H1 (cell line): ENCODE measurements around the gene TLR9. TPM values are rescaled to one million over a fixed set of nuclear protein-coding genes. Genes with fewer than 3 reads are reported as not detected.

Experiments
- CTCF ChIA-PET: fragments of 300-600 bp; sonication (Branson Sonifier 250); formaldehyde crosslinking; loops from one replicate; lab custom pipeline; 2021; ENCODE audit not compliant: partially characterized antibody; lab: Charles Lee
- POLR2A ChIA-PET: fragments of 300-600 bp; sonication (Branson Sonifier 250); formaldehyde crosslinking; loops from one replicate; lab custom pipeline; 2021; ENCODE audit warnings: inconsistent platforms; ENCODE audit not compliant: partially characterized antibody; lab: Charles Lee
- DNase-seq, 2 experiments: peaks; one replicate each; pipeline versions ENCODE4 v3.0.0 to v3.0.0-alpha.2; 2010 to 2022; ENCODE audit warnings: low spot score in 2 of 2, low read depth in 1 of 2, mixed read lengths in 1 of 2
- FAIRE-seq: peaks from 2 replicates; lab custom pipeline; 2011; peaks lifted over from hg19 to GRCh38; lab: Jason Lieb, UNC
- H2AFZ ChIP-seq: 2 replicates; pipeline ENCODE4 v1.8.1; 2012; ENCODE audit warnings: low read length, inconsistent platforms
- H2AK5ac ChIP-seq: 2 replicates; pipeline ENCODE4 v1.6.1; 2013; ENCODE audit warnings: low read depth, low read length
- H2BK120ac ChIP-seq: replicated peaks from 2 replicates; pipeline ENCODE3; 2013; ENCODE audit warnings: low read depth, low read length, inconsistent platforms
- H2BK12ac ChIP-seq: 2 replicates; pipeline ENCODE4 v1.6.1; 2013; ENCODE audit warnings: low read depth, low read length
- H2BK15ac ChIP-seq: 2 replicates; pipeline ENCODE4 v1.6.1; 2013; ENCODE audit warnings: low read length
- H2BK20ac ChIP-seq: 2 replicates; pipeline ENCODE4 v1.6.1; 2013; ENCODE audit warnings: low read length
- H2BK5ac ChIP-seq: 2 replicates; pipeline ENCODE4 v1.6.1; 2013; ENCODE audit warnings: low read depth, low read length
- H3K14ac ChIP-seq: 2 replicates; pipeline ENCODE4 v1.6.1; 2013; ENCODE audit warnings: inconsistent platforms; ENCODE audit not compliant: insufficient read length
- H3K18ac ChIP-seq: 2 replicates; pipeline ENCODE4 v1.6.1; 2013; ENCODE audit warnings: low read length; ENCODE audit errors: extremely low read depth
- H3K23ac ChIP-seq: 2 replicates; pipeline ENCODE4 v1.6.1; 2013; ENCODE audit warnings: inconsistent platforms; ENCODE audit not compliant: insufficient read length
- H3K23me2 ChIP-seq: 2 replicates; pipeline ENCODE4 v1.6.1; 2013; ENCODE audit warnings: low read depth, low read length
- H3K27ac ChIP-seq: 2 replicates; pipeline ENCODE4 v1.6.1; 2011; ENCODE audit warnings: low read depth, low read length, inconsistent platforms
- H3K27me3 ChIP-seq, 4 experiments: replicated peaks in 1 of 4; 1 replicate in 1 of 4; 2 replicates in 3 of 4; pipeline versions ENCODE4 v1.6.1 to v1.8.1; 2011 to 2013; ENCODE audit warnings: low read length in 3 of 4, mild to moderate bottlenecking in 3 of 4, inconsistent platforms in 2 of 4, mixed read lengths in 2 of 4, moderate library complexity in 1 of 4; ENCODE audit not compliant: control insufficient read depth in 3 of 4, insufficient read depth in 3 of 4; ENCODE audit errors: extremely low read depth in 1 of 4
- H3K36me3 ChIP-seq, 4 experiments: 2 replicates each; pipeline versions ENCODE4 v1.6.1 to v1.8.1; 2011 to 2013; ENCODE audit warnings: mild to moderate bottlenecking in 4 of 4, low read length in 3 of 4, moderate library complexity in 2 of 4, control low read depth in 1 of 4, inconsistent platforms in 1 of 4; ENCODE audit not compliant: insufficient read depth in 4 of 4, control insufficient read depth in 2 of 4
- H3K4ac ChIP-seq: replicated peaks from 2 replicates; pipeline ENCODE3; 2013; ENCODE audit warnings: low read length, low read depth, mixed read lengths, inconsistent platforms; ENCODE audit not compliant: insufficient read length
- H3K4me1 ChIP-seq, 4 experiments: replicated peaks in 1 of 4; 1 replicate in 1 of 4; 2 replicates in 3 of 4; pipeline versions ENCODE4 v1.6.1 to v1.8.1; 2011 to 2013; ENCODE audit warnings: low read length in 3 of 4, inconsistent platforms in 2 of 4, mixed read lengths in 1 of 4; ENCODE audit not compliant: insufficient read depth in 4 of 4, control insufficient read depth in 3 of 4
- H3K4me2 ChIP-seq, 2 experiments: 2 replicates each; pipeline versions ENCODE4 v1.6.1 to v1.8.1; 2011 to 2013; ENCODE audit warnings: low read depth in 2 of 2, low read length in 2 of 2, control low read depth in 1 of 2, inconsistent platforms in 1 of 2, mild to moderate bottlenecking in 1 of 2; ENCODE audit not compliant: insufficient read depth in 1 of 2
- H3K4me3 ChIP-seq, 4 experiments: fragments of 200-600, 300-600 bp in 1 of 4; sonication (generic), shearing (Covaris generic), sonication (Bioruptor Twin) in 1 of 4; 2 replicates each; pipeline versions ENCODE4 v1.5.1 to v1.8.1; 2011 to 2016; ENCODE audit warnings: low read length in 4 of 4, low read depth in 3 of 4, control low read depth in 2 of 4, inconsistent platforms in 2 of 4, mild to moderate bottlenecking in 2 of 4, mixed read lengths in 1 of 4, moderate library complexity in 1 of 4; ENCODE audit not compliant: insufficient read depth in 2 of 4; ENCODE audit errors: extremely low read depth in 1 of 4
- H3K56ac ChIP-seq: replicated peaks from 2 replicates; pipeline ENCODE3; 2013; ENCODE audit warnings: low read depth, mild to moderate bottlenecking, mixed read lengths, low read length, inconsistent platforms; ENCODE audit not compliant: insufficient read length
- H3K79me1 ChIP-seq: 2 replicates; pipeline ENCODE4 v1.6.1; 2013; ENCODE audit warnings: low read depth, low read length, control low read depth
- H3K79me2 ChIP-seq, 2 experiments: 2 replicates each; pipeline versions ENCODE4 v1.6.1 to v1.8.1; 2012 to 2013; ENCODE audit warnings: low read length in 2 of 2, mild to moderate bottlenecking in 2 of 2, inconsistent platforms in 1 of 2; ENCODE audit not compliant: insufficient read depth in 2 of 2, control insufficient read depth in 1 of 2
- H3K9ac ChIP-seq, 4 experiments: replicated peaks in 1 of 4; 1 replicate in 1 of 4; 2 replicates in 3 of 4; pipeline versions ENCODE4 v1.6.1 to v1.8.1; 2011 to 2013; ENCODE audit warnings: low read depth in 3 of 4, low read length in 3 of 4, control low read depth in 2 of 4, mild to moderate bottlenecking in 2 of 4, moderate library complexity in 2 of 4, inconsistent platforms in 1 of 4; ENCODE audit errors: extremely low read depth in 1 of 4
- H3K9me3 ChIP-seq, 2 experiments: 2 replicates each; pipeline versions ENCODE4 v1.6.1 to v1.8.1; 2012 to 2013; ENCODE audit warnings: mild to moderate bottlenecking in 2 of 2, moderate library complexity in 2 of 2, control low read depth in 1 of 2, inconsistent platforms in 1 of 2, low read depth in 1 of 2, low read length in 1 of 2, mixed read lengths in 1 of 2; ENCODE audit not compliant: insufficient read depth in 2 of 2
- H4K20me1 ChIP-seq, 2 experiments: replicated peaks in 1 of 2; 2 replicates each; pipeline versions ENCODE3 to v1.8.1; 2011 to 2013; ENCODE audit warnings: inconsistent platforms in 2 of 2, low read length in 2 of 2, mild to moderate bottlenecking in 1 of 2; ENCODE audit not compliant: insufficient read depth in 2 of 2, control insufficient read depth in 1 of 2
- H4K5ac ChIP-seq: 2 replicates; pipeline ENCODE4 v1.6.1; 2013; ENCODE audit warnings: low read length, low read depth, mixed read lengths, inconsistent platforms; ENCODE audit not compliant: insufficient read length
- H4K8ac ChIP-seq: 2 replicates; pipeline ENCODE4 v1.8.0; 2013; ENCODE audit warnings: mild to moderate bottlenecking, moderate library complexity, low read length, inconsistent platforms; ENCODE audit not compliant: insufficient read depth; ENCODE audit errors: extremely low read depth
- H4K91ac ChIP-seq: replicated peaks from 2 replicates; pipeline ENCODE3; 2013; ENCODE audit warnings: low read length, mixed read lengths, inconsistent platforms; ENCODE audit not compliant: insufficient read length
- CHD1 ChIP-seq: IDR thresholded peaks from 2 replicates; pipeline ENCODE4 v1.6.1; 2012; ENCODE audit warnings: low read depth, low read length, improper control_type of control experiment
- GABPA ChIP-seq: IDR thresholded peaks from 2 replicates; pipeline ENCODE4 v1.6.1; 2011; ENCODE audit warnings: mild to moderate bottlenecking, low read length, moderate library complexity, borderline replicate concordance; ENCODE audit not compliant: insufficient read depth
- POLR2AphosphoS5 ChIP-seq: IDR thresholded peaks from 2 replicates; pipeline ENCODE4 v1.6.1; 2011; ENCODE audit warnings: low read depth, low read length
- WGBS, 2 experiments: shearing (Covaris generic) in 1 of 2; methylation state at CpG; one replicate each; pipeline versions ENCODE4 v1.1.6 to v1.1.7; 2013 to 2015; ENCODE audit warnings: low lambda C conversion rate in 2 of 2, mixed read lengths in 2 of 2, inconsistent platforms in 1 of 2, low coverage in 1 of 2, missing lambda C conversion rate in 1 of 2; ENCODE audit not compliant: insufficient replicate concordance in 2 of 2, insufficient coverage in 1 of 2, insufficient read length in 1 of 2; ENCODE audit errors: extremely low coverage in 1 of 2, missing lambda C conversion rate in 1 of 2; 5-methylcytosine and 5-hydroxymethylcytosine counted together
- polyA plus RNA-seq, 7 experiments: library from polyadenylated mRNA; depleted of rRNA in 3 of 7; stranded (reverse) in 5 of 7; unstranded in 2 of 7; fragments of >200 nt in 5 of 7; fragments of 200-250 nt in 2 of 7; gene quantifications; 1 replicate in 5 of 7; 2 replicates in 1 of 7; 4 replicates in 1 of 7; pipeline versions ENCODE4 v1.2.1 to v1.2.3, GENCODE V29; 2011 to 2013; ENCODE audit warnings: missing spikeins in 2 of 7, mixed read lengths in 2 of 7
- total RNA-seq: library from RNA; stranded (reverse); fragmentation: NEBNext Ultra II Directional; extraction: Animal tissue kit (Norgen Biotek cat#: 25700); gene quantifications from 2 replicates; pipeline ENCODE4 v1.2.1, GENCODE V29; 2021

Gene TLR9
- total and polyA plus RNA-seq, 2 of the 8 experiments (the other 6 are each of a cell fraction or from before 2014, with no cell fraction given): 0.05 TPM; not detected in 1

DNA sequence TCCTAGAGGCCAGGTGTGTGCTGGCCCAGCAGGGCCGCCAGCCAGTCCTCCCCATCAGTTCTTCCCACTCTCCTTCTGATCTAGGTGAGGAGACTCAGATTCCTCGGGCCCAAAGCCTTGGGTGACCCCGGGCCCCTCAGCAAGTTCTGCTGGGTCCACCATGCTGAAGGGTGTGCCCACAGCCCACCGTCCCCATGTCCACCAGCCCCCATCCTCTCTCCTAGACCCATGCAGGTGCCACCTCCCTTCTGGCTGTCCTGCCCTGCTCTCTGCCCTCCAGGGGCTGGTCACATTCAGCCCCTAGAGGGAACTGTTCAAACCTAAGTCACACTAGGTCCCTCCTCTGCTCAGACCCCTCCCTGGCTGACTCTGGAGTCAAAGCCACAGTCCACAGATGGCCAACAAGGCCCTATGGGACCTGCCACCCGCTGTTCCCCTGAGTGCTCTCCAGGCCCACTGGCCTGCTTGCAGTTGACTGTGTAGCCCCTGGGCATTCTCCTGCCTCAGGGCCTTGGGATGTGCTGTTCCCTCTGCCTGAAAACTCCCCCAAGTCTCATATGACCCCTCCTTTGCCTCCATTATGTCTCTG lies 878 bp upstream of the TLR9 start:
- Histone ChIP-seq H3K9ac (no peak overlapping the region), H2BK120ac (no peak overlapping the region), H3K9me3 (no peaks in the 10 kb centered on the region), H3K23me2 (no peaks in the 10 kb centered on the region), H3K79me2 (no peaks in the 10 kb centered on the region), H3K14ac (no peak overlapping the region), H2BK5ac (no peak overlapping the region), H3K4ac (no peak overlapping the region), H3K36me3 (peaks cover 5 to 17% (median 11%) of the 10 kb centered on the region in 4 experiments; a peak in 5 of 8 replicates), H3K4me2 (no peak overlapping the region), H4K20me1 (peaks cover 6 to 8% of the 10 kb centered on the region in 2 experiments), H4K8ac (peak overlapping the region; percentile 75), H4K5ac (no peak overlapping the region), H2BK15ac (no peak overlapping the region), H2AK5ac (no peak overlapping the region), H3K23ac (no peak overlapping the region), H2BK20ac (no peak overlapping the region), H3K4me3 (no peak overlapping the region), H4K91ac (no peak overlapping the region), H3K27me3 (no peaks in the 10 kb centered on the region), H2BK12ac (no peak overlapping the region), H3K4me1 (peaks cover 0 to 4% (median 2%) of the 10 kb centered on the region in 4 experiments; a peak in 5 of 7 replicates), H3K27ac (no peak overlapping the region), H2AFZ (no peak overlapping the region), H3K79me1 (no peaks in the 10 kb centered on the region; the same call in 1 of the 2 replicates), H3K56ac (no peak overlapping the region), H3K18ac (no peak overlapping the region)
- WGBS, 2 experiments: 72% methylated on average over 5 of the region's 5 CpGs; no CpG with 5 or more reads in 1 of the 2 experiments
- ChIA-PET POLR2A (interaction anchor here (1.2 to 1.7 kb wide), 4 partner anchors 10 to 232 kb away, joined by 4 to 5 read pairs (median 4); partner anchors contain the start of gene TWF2), CTCF (interaction anchor here (0.7 to 20.4 kb wide), 12 partner anchors 9 to 219 kb away, joined by 3 to 336 read pairs (median 4); partner anchors contain the start of genes SEMA3G and TWF2)
- no peak for TF ChIP-seq GABPA
- TF ChIP-seq CHD1: no peak
- no peak for TF ChIP-seq POLR2AphosphoS5
- DNase-seq (no peak), FAIRE-seq (no peak)
